K562 (cell line): ENCODE results near the gene CTSZ. TPM values are rescaled to one million over a fixed set of nuclear protein-coding genes. Genes with fewer than 3 reads are reported as not detected.

Experiments used
- AFF1 ChIP-seq, 2 experiments: fragments of 450-650 bp; IDR thresholded peaks; 2 replicates each; pipeline ENCODE4 v1.6.1; 2018; ENCODE audit warnings: mild to moderate bottlenecking in 2 of 2, low read depth in 1 of 2; ENCODE audit not compliant: partially characterized antibody in 2 of 2
- ATF1 ChIP-seq, 2 experiments: fragments of 450-650 bp in 1 of 2; IDR thresholded peaks; 2 replicates each; pipeline ENCODE4 v1.6.1; 2016; ENCODE audit warnings: missing compliant biosample characterization in 1 of 2, missing genetic modification characterization in 1 of 2
- CBX1 ChIP-seq: sonication (generic); IDR thresholded peaks from 2 replicates; pipeline ENCODE4 v1.6.1; 2016; ENCODE audit warnings: antibody characterized with exemption, low read depth, mild to moderate bottlenecking
- EP400 ChIP-seq: fragments of 450-650 bp; IDR thresholded peaks from 2 replicates; pipeline ENCODE4 v1.6.1; 2017; ENCODE audit warnings: antibody characterized with exemption, mild to moderate bottlenecking, moderate library complexity
- FOXA3 ChIP-seq, 2 experiments: fragments of 450-650 bp in 1 of 2; sonication (generic) in 1 of 2; formaldehyde crosslinking; IDR thresholded peaks in 1 of 2; conservative IDR thresholded peaks in 1 of 2; 2 replicates each; pipeline versions ENCODE4 v1.4.0 to v1.8.0; 2020 to 2022; ENCODE audit warnings: mild to moderate bottlenecking in 2 of 2, missing genetic modification reagents in 1 of 2
- FOXM1 ChIP-seq, 2 experiments: fragments of 450-650 bp in 1 of 2; sonication (generic) in 1 of 2; formaldehyde crosslinking in 1 of 2; IDR thresholded peaks; 2 replicates each; pipeline versions ENCODE4 v1.6.1 to v1.9.0; 2017 to 2022; ENCODE audit warnings: low read depth in 2 of 2, mild to moderate bottlenecking in 2 of 2, missing genetic modification reagents in 1 of 2, moderate library complexity in 1 of 2
- FOXP1 ChIP-seq: sonication (generic); formaldehyde crosslinking; IDR thresholded peaks from 2 replicates; pipeline ENCODE4 v1.8.0; 2022; ENCODE audit warnings: mild to moderate bottlenecking, missing genetic modification reagents
- GABPB2 ChIP-seq: fragments of 250-450 bp; sonication (Bioruptor Pico); conservative IDR thresholded peaks from 2 replicates; pipeline ENCODE4 v1.5.1; 2021; ENCODE audit warnings: mild to moderate bottlenecking
- HBP1 ChIP-seq: fragments of 450-650 bp; formaldehyde crosslinking; IDR thresholded peaks from 2 replicates; pipeline ENCODE4 v1.4.0; 2022; ENCODE audit warnings: missing genetic modification characterization
- IRF1 ChIP-seq: sonication (generic); formaldehyde crosslinking; IDR thresholded peaks from 2 replicates; pipeline ENCODE4 v1.8.0; 2022; ENCODE audit warnings: missing genetic modification reagents, mild to moderate bottlenecking, borderline replicate concordance
- KLF1 ChIP-seq: fragments of 450-650 bp; IDR thresholded peaks from 2 replicates; pipeline ENCODE4 v1.6.1; 2016; ENCODE audit warnings: missing genetic modification characterization, missing compliant biosample characterization
- MYC ChIP-seq, 2 experiments: fragments of 250-450 bp in 1 of 2; sonication (Bioruptor Pico) in 1 of 2; IDR thresholded peaks; 2 replicates each; pipeline versions ENCODE4 v1.5.1 to v1.6.1; 2012 to 2021; ENCODE audit warnings: low read depth in 2 of 2, borderline replicate concordance in 1 of 2, improper control_type of control experiment in 1 of 2, low read length in 1 of 2, mild to moderate bottlenecking in 1 of 2, moderate library complexity in 1 of 2
- NCOA4 ChIP-seq: fragments of 450-650 bp; IDR thresholded peaks from 2 replicates; pipeline ENCODE4 v1.6.1; 2018; ENCODE audit warnings: mild to moderate bottlenecking; ENCODE audit not compliant: partially characterized antibody
- PHF21A ChIP-seq: fragments of 450-650 bp; IDR thresholded peaks from 2 replicates; pipeline ENCODE4 v1.6.1; 2017; ENCODE audit warnings: low read depth, borderline replicate concordance
- RBBP5 ChIP-seq: fragments of 200-600 bp; sonication (generic); IDR thresholded peaks from 2 replicates; pipeline ENCODE4 v1.6.1; 2012; ENCODE audit warnings: borderline replicate concordance, mild to moderate bottlenecking, low read length, control low read depth, inconsistent platforms; ENCODE audit not compliant: insufficient read depth, poor library complexity, severe bottlenecking
- ZFX ChIP-seq: sonication (generic); formaldehyde crosslinking; IDR thresholded peaks from 2 replicates; pipeline ENCODE4 v1.8.0; 2022; ENCODE audit warnings: mild to moderate bottlenecking, missing genetic modification reagents, moderate library complexity
- ZNF224 ChIP-seq: sonication (generic); formaldehyde crosslinking; IDR thresholded peaks from 2 replicates; pipeline ENCODE4 v1.8.0; 2022; ENCODE audit warnings: mild to moderate bottlenecking, missing genetic modification reagents
- ZNF263 ChIP-seq: sonication (generic); formaldehyde crosslinking; IDR thresholded peaks from 2 replicates; pipeline ENCODE4 v1.8.0; 2022; ENCODE audit warnings: mild to moderate bottlenecking, missing genetic modification reagents, borderline replicate concordance
- polyA plus RNA-seq, 8 experiments: library from polyadenylated mRNA; depleted of rRNA in 4 of 8; stranded (reverse) in 5 of 8; unstranded in 3 of 8; fragments of >200 nt; fragmentation: Nextera tagmentation in 2 of 8; fragmentation: Illumina TruSeq in 1 of 8; extraction: Ambion mirVana in 2 of 8; extraction: Trizol in 1 of 8; gene quantifications; 2 replicates each; pipeline versions ENCODE4 v1.2.1 to v1.2.3, GENCODE V29; 2011 to 2014; ENCODE audit warnings: inconsistent platforms in 1 of 8, missing spikeins in 1 of 8
- total RNA-seq, 7 experiments: library from RNA; depleted of rRNA in 6 of 7; stranded (reverse); fragments of >200 nt in 6 of 7; fragmentation: Illumina TruSeq in 2 of 7; extraction: Trizol in 2 of 7; gene quantifications; 2 replicates each; pipeline versions ENCODE4 v1.2.1 to v1.2.3, GENCODE V29; 2011 to 2021; ENCODE audit warnings: low replicate concordance in 1 of 7

Gene CTSZ
- total and polyA plus RNA-seq, 9 of the 15 experiments (the other 6 are each of a cell fraction or from before 2014, with no cell fraction given) = 1.6 to 143 (median 82.8) TPM

GRCh38 chr20:59042151-59042795 lies 35.2 kb upstream of the CTSZ start, which contains the start of gene PRELID3B (continued):
- TF ChIP-seq ZNF224 (CRISPR knock-in tag) (0 out of 2 replicates have a peak, but pooled peaks have one; percentile 67), FOXP1 (CRISPR knock-in tag) (peak; percentile 89), IRF1 (CRISPR knock-in tag) (peak; percentile 76; the same call in 1 of the 2 replicates), PHF21A (peak; percentile 26; the same call in 1 of the 2 replicates), MYC (IDR thresholded peaks at IDR 0.05; ENCODE audit: low read depth, low read length) (peak; percentile 61; the same call in 1 of the 2 replicates), MYC (CRISPR knock-in tag; IDR thresholded peaks at IDR 0.05; ENCODE audit: borderline replicate concordance, low read depth) (peak; percentile 91), AFF1 (IDR thresholded peaks at IDR 0.05; ENCODE audit: low read depth in 1 of 2, partially characterized antibody in 2 of 2) (no peak), KLF1 (tag) (peak; percentile 72), ZNF263 (CRISPR knock-in tag) (0 out of 2 replicates have a peak, but pooled peaks have one; percentile 45), EP400 (peak; percentile 86; the same call in 1 of the 2 replicates), GABPB2 (CRISPR knock-in tag) (no peak), HBP1 (CRISPR knock-in tag) (0 out of 2 replicates have a peak, but pooled peaks have one; percentile 41), CBX1 (peak; percentile 59; the same call in 1 of the 2 replicates), NCOA4 (no peak), RBBP5 (peak; percentile 66), FOXA3 (CRISPR knock-in tag; conservative IDR thresholded peaks at IDR 0.05 in 1 of 2, IDR thresholded peaks at IDR 0.05 in 1 of 2) (peak in 1 of 2 experiments; percentile 62; a peak in 1 of 4 replicates), ATF1 (CRISPR knock-in tag; IDR thresholded peaks at IDR 0.05) (no peak), ATF1 (tag; IDR thresholded peaks at IDR 0.05) (peak; percentile 43; the same call in 1 of the 2 replicates), FOXM1 (IDR thresholded peaks at IDR 0.05; ENCODE audit: low read depth) (no peak), FOXM1 (CRISPR knock-in tag; IDR thresholded peaks at IDR 0.05; ENCODE audit: low read depth) (peak; percentile 93; the same call in 1 of the 2 replicates), ZFX (CRISPR knock-in tag) (peak; percentile 94)
